ENCODE results near the gene MZT1. TPM values are rescaled to one million over a fixed set of nuclear protein-coding genes. Genes with fewer than 3 reads are reported as not detected.
A peak's percentile ranks its signal among the peaks of the same experiment; 100 is the strongest.

The MZT1 gene
- polyA plus RNA-seq: 13.0 TPM
- long read RNA-seq, donor 1, transcript MZT1-201 (3 exons, 2,299 nt): major isoform, 12 of 12 reads
- long read RNA-seq, donor 1, partial matches to known transcripts: 0 of 12 reads
- long read RNA-seq, donor 1, other reads (novel, unspliced or antisense): 0 of 12 reads
- long read RNA-seq, donor 2, transcript MZT1-201 (3 exons, 2,299 nt): major isoform, 10 of 10 reads
- long read RNA-seq, donor 2, partial matches to known transcripts: 0 of 10 reads
- long read RNA-seq, donor 2, other reads (novel, unspliced or antisense): 0 of 10 reads
- long read RNA-seq, donor 3: 0 reads
- long read RNA-seq, donor 4, partial matches to known transcripts: 0 of 2 reads
- long read RNA-seq, donor 4, other reads (novel, unspliced or antisense): 0 of 2 reads
- long read RNA-seq, donor 5, transcript MZT1-201 (3 exons, 2,299 nt): major isoform, 9 of 9 reads
- long read RNA-seq, donor 5, partial matches to known transcripts: 0 of 9 reads
- long read RNA-seq, donor 5, other reads (novel, unspliced or antisense): 0 of 9 reads
- long read RNA-seq, donor 6, transcript MZT1-201 (3 exons, 2,299 nt): major isoform, 15 of 15 reads
- long read RNA-seq, donor 6, partial matches to known transcripts: 0 of 15 reads
- long read RNA-seq, donor 6, other reads (novel, unspliced or antisense): 0 of 15 reads
- long read RNA-seq, donor 7, transcript MZT1-201 (3 exons, 2,299 nt): major isoform, 8 of 8 reads
- long read RNA-seq, donor 7, partial matches to known transcripts: 0 of 8 reads
- long read RNA-seq, donor 7, other reads (novel, unspliced or antisense): 0 of 8 reads
- long read RNA-seq, donor 8, transcript MZT1-201 (3 exons, 2,299 nt): major isoform, 20 of 20 reads
- long read RNA-seq, donor 8, partial matches to known transcripts: 0 of 20 reads
- long read RNA-seq, donor 8, other reads (novel, unspliced or antisense): 0 of 20 reads
- long read RNA-seq, donor 9, transcript MZT1-201 (3 exons, 2,299 nt): major isoform, 16 of 16 reads
- long read RNA-seq, donor 9, partial matches to known transcripts: 0 of 16 reads
- long read RNA-seq, donor 9, other reads (novel, unspliced or antisense): 0 of 16 reads
- long read RNA-seq, donor 10, transcript MZT1-201 (3 exons, 2,299 nt): major isoform, 11 of 11 reads
- long read RNA-seq, donor 10, partial matches to known transcripts: 0 of 11 reads
- long read RNA-seq, donor 10, other reads (novel, unspliced or antisense): 0 of 11 reads
- long read RNA-seq, donor 11, transcript MZT1-201 (3 exons, 2,299 nt): major isoform, 7 of 7 reads
- long read RNA-seq, donor 11, partial matches to known transcripts: 0 of 7 reads
- long read RNA-seq, donor 11, other reads (novel, unspliced or antisense): 0 of 7 reads

DNA sequence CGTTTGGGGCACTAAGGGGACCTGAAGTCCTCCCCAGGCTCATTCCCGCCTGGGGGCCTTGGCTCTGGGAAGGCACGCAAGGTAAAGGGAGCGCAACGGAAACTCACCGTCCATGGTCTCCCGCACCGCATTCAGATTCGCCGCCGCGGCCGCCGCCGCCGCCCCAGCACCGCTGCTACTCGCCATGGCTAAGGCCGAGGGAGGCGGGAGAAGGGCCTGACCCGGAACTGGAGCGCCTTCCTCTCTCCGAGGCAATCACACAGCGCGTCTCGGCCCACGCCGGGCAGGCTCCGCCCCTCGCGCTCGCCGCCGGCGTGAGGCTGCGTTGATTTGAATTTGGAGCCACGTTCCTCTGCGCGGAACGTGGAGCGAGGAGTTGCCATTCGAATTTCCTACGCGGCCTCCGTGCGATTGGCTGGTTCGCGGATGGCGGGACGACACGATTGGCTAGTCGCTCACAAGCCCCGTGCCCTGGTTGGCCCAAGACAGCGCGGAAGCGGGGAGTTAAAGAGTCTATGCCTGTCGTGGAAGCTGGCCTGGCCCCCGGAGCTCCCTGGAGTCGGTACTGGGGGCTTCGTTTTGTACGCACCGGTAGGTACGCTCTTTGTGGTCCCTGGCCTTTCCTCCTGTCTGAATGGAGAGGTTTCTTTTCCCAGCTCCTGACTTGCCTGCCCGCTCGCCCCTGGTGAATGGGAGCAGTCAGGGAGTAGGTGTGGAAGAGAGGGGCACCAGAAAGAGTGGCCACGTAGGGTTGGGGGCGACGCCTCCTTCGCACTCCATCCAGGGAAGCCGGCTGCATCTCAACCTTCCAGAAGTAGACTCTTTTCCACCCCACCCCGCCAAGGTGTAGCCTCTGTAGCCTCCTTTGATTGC is at the start of gene MZT1, which contains the start of gene BORA:
TSS of gene MZT1 (minus strand) at position 213 of the 873 bp plus-strand sequence. CDS start at position 186, 27 bp downstream.
TSS of gene BORA (plus strand) at position 507 of the 873 bp plus-strand sequence. CDS start 1,018 bp downstream, outside the sequence.
- no CpG with 5 or more reads among the region's 71 CpGs for WGBS (ENCODE audit: insufficient coverage, low lambda C conversion rate)

GRCh38 chr13:72774019-72774418 is 46.6 kb upstream of the MZT1 start:
- Histone ChIP-seq H3K36me3 (ENCODE audit: control insufficient read depth, insufficient read depth, low read length) (peaks cover 70% of the 10 kb centered on the region), H3K9me3 (ENCODE audit: control insufficient read depth, low read depth, low read length) (no peaks in the 10 kb centered on the region), H3K27ac (ENCODE audit: low read length) (no peak overlapping the region), H3K4me1 (ENCODE audit: control insufficient read depth, insufficient read depth, low read length) (no peaks in the 10 kb centered on the region), H3K27me3 (ENCODE audit: control insufficient read depth, insufficient read depth, low read length) (no peaks in the 10 kb centered on the region), H3K4me3 (ENCODE audit: low read length) (no peak overlapping the region)
- no peak for DNase-seq
- WGBS (ENCODE audit: insufficient coverage, low lambda C conversion rate): 89% methylated on average over 1 of the region's 2 CpGs

More for the DNA sequence above, at the start of gene MZT1, which contains the start of gene BORA:
- Histone ChIP-seq H3K36me3 (ENCODE audit: control insufficient read depth, insufficient read depth, low read length) (no peaks in the 10 kb centered on the region), H3K27ac (ENCODE audit: low read length) (peak within 1 kb of the TSS; percentile 49), H3K4me3 (ENCODE audit: low read length) (peak within 1 kb of the TSS; percentile 90), H3K4me1 (ENCODE audit: control insufficient read depth, insufficient read depth, low read length) (no peaks in the 10 kb centered on the region), H3K9me3 (ENCODE audit: control insufficient read depth, low read depth, low read length) (no peaks in the 10 kb centered on the region), H3K27me3 (ENCODE audit: control insufficient read depth, insufficient read depth, low read length) (no peaks in the 10 kb centered on the region)
- DNase-seq: peak; percentile 98 to 99

DNA sequence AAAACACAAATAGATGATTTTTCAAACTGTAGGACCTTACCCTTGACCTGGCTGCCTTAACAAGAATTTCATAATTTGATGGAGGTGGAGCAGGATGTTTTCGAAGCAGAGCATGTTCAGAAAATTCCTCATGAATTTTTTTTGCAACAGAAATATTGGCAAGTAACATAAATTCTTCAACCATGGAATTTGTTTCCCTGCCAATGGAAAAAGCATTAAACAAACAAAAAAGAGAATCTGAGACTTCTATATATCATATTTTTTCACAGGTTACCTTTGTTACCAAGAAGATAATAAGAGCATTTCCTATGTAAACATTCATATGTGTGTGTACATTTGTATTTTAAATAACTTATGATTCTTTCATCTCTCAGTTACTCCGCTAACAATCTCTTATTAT is 36.0 kb upstream of the MZT1 start:
- WGBS (ENCODE audit: insufficient coverage, low lambda C conversion rate): 100% methylated on average over 1 of the region's 2 CpGs
- Histone ChIP-seq H3K9me3 (ENCODE audit: control insufficient read depth, low read depth, low read length) (no peaks in the 10 kb centered on the region), H3K4me3 (ENCODE audit: low read length) (no peak overlapping the region), H3K4me1 (ENCODE audit: control insufficient read depth, insufficient read depth, low read length) (no peaks in the 10 kb centered on the region), H3K27ac (ENCODE audit: low read length) (no peak overlapping the region), H3K36me3 (ENCODE audit: control insufficient read depth, insufficient read depth, low read length) (peaks cover 79% of the 10 kb centered on the region), H3K27me3 (ENCODE audit: control insufficient read depth, insufficient read depth, low read length) (no peaks in the 10 kb centered on the region)
- DNase-seq: no peak

- 73% methylated on average over 2 of the region's 3 CpGs for WGBS (ENCODE audit: insufficient coverage, low lambda C conversion rate)
- Histone ChIP-seq H3K9me3 (ENCODE audit: control insufficient read depth, low read depth, low read length) (no peaks in the 10 kb centered on the region), H3K4me1 (ENCODE audit: control insufficient read depth, insufficient read depth, low read length) (no peaks in the 10 kb centered on the region), H3K4me3 (ENCODE audit: low read length) (no peak overlapping the region), H3K36me3 (ENCODE audit: control insufficient read depth, insufficient read depth, low read length) (peaks cover 77% of the 10 kb centered on the region), H3K27ac (ENCODE audit: low read length) (no peak overlapping the region), H3K27me3 (ENCODE audit: control insufficient read depth, insufficient read depth, low read length) (no peaks in the 10 kb centered on the region)
- no peak for DNase-seq
Observed at GRCh38 chr13:72760189-72760588, 32.8 kb upstream of the MZT1 start.

DNA sequence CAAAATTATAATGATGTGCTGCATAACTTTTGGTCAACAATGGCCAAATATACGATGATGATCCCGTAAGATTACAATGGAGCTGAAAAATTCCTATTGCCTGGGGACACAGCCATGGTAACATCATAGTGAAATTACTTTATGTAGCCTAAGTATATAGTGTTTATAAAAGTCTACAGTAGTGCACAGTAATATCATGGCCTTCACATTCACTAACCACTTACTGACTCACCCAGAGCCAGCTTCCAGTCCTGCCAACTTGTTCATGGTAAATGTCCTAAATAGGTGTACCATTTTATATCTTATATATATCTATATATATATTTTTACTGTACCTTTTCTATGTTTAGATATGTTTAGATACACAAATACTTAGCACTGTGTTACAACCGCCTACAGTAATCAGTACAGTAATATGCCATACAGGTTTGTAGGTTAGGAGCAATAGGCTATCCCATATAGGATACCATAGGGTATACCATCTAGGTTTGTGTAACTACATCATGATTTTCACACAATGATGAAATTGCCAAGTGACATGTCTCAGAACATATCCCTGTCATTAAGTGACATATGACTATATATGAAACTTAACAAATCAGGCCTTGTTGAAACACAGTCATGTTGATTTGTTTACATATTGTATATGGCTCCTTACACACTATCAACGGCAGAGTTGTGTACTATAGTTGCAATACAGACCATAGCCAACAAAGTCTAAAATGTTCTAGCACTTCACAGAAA is 30.5 kb upstream of the MZT1 start:
- no CpG with 5 or more reads among the region's 4 CpGs for WGBS (ENCODE audit: insufficient coverage, low lambda C conversion rate)

GRCh38 chr13:72754111-72754510 is 26.7 kb upstream of the MZT1 start:
- no peaks in the 10 kb centered on the region for H3K9me3 ChIP-seq (ENCODE audit: control insufficient read depth, low read depth, low read length)
- no peak overlapping the region for H3K27ac ChIP-seq (ENCODE audit: low read length)
- DNase-seq: no peak
- no peaks in the 10 kb centered on the region for H3K4me1 ChIP-seq (ENCODE audit: control insufficient read depth, insufficient read depth, low read length)
- no peaks in the 10 kb centered on the region for H3K27me3 ChIP-seq (ENCODE audit: control insufficient read depth, insufficient read depth, low read length)
- H3K36me3 ChIP-seq (ENCODE audit: control insufficient read depth, insufficient read depth, low read length): peaks cover 64% of the 10 kb centered on the region
- H3K4me3 ChIP-seq (ENCODE audit: low read length): no peak overlapping the region
- 100% methylated on average over 1 of the region's 6 CpGs for WGBS (ENCODE audit: insufficient coverage, low lambda C conversion rate)

More for the DNA sequence above, 30.5 kb upstream of the MZT1 start:
- H3K36me3 ChIP-seq (ENCODE audit: control insufficient read depth, insufficient read depth, low read length): peaks cover 75% of the 10 kb centered on the region
- H3K27me3 ChIP-seq (ENCODE audit: control insufficient read depth, insufficient read depth, low read length): no peaks in the 10 kb centered on the region
- H3K27ac ChIP-seq (ENCODE audit: low read length): no peak overlapping the region
- no peak overlapping the region for H3K4me3 ChIP-seq (ENCODE audit: low read length)
- no peak for DNase-seq
- H3K4me1 ChIP-seq (ENCODE audit: control insufficient read depth, insufficient read depth, low read length): no peaks in the 10 kb centered on the region
- H3K9me3 ChIP-seq (ENCODE audit: control insufficient read depth, low read depth, low read length): no peaks in the 10 kb centered on the region

GRCh38 chr13:72751220-72751619 is 23.8 kb upstream of the MZT1 start:
- Histone ChIP-seq H3K27me3 (ENCODE audit: control insufficient read depth, insufficient read depth, low read length) (no peaks in the 10 kb centered on the region), H3K36me3 (ENCODE audit: control insufficient read depth, insufficient read depth, low read length) (peaks cover 55% of the 10 kb centered on the region), H3K4me3 (ENCODE audit: low read length) (no peak overlapping the region), H3K9me3 (ENCODE audit: control insufficient read depth, low read depth, low read length) (no peaks in the 10 kb centered on the region), H3K27ac (ENCODE audit: low read length) (no peak overlapping the region), H3K4me1 (ENCODE audit: control insufficient read depth, insufficient read depth, low read length) (no peaks in the 10 kb centered on the region)
- DNase-seq: no peak

DNA sequence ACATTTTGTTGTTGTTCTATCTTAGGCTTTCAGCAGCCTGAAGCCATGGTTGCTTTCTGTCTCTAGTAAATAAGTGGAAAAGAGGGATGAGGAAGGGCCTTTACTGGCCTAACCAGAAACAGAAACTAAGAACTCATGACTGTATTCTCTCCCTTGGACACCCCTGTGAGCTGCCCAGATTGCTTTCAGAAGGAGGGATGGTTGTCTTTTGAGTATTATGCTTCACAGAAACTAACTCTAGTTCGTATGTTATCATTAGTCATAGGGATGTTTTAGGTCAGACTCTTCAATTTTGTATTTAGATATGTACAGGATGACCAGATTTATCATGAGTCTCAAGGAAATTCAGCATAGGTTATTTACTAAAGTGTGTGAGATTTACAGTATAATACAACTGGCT is 17.8 kb upstream of the MZT1 start:
- Histone ChIP-seq H3K9me3 (ENCODE audit: control insufficient read depth, low read depth, low read length) (no peaks in the 10 kb centered on the region), H3K36me3 (ENCODE audit: control insufficient read depth, insufficient read depth, low read length) (peaks cover 32% of the 10 kb centered on the region), H3K27me3 (ENCODE audit: control insufficient read depth, insufficient read depth, low read length) (no peaks in the 10 kb centered on the region), H3K27ac (ENCODE audit: low read length) (no peak overlapping the region), H3K4me1 (ENCODE audit: control insufficient read depth, insufficient read depth, low read length) (no peaks in the 10 kb centered on the region), H3K4me3 (ENCODE audit: low read length) (no peak overlapping the region)
- WGBS (ENCODE audit: insufficient coverage, low lambda C conversion rate): no CpG with 5 or more reads among the region's 1 CpG
- DNase-seq: no peak

DNA sequence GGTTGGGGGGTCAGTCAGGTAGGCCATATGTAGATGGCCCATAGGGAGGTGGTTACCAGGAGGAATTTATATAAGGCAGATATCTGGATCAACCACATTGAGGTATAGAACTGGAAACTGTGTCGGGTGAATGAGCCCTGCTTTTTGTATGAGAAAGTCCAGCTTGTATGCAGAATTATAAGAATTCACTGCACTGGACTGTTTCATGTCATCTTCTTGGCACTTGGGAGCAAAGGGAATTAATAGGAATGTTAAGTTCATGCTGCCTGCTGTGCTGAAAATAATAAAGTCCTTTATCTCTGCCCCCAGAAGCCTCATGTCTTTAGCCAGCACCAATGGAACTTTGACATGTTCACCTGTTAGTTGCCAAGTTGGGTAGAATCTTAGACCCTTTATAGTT is 12.6 kb upstream of the MZT1 start:
- no peak for DNase-seq
- Histone ChIP-seq H3K27me3 (ENCODE audit: control insufficient read depth, insufficient read depth, low read length) (no peaks in the 10 kb centered on the region), H3K9me3 (ENCODE audit: control insufficient read depth, low read depth, low read length) (no peaks in the 10 kb centered on the region), H3K27ac (ENCODE audit: low read length) (no peak overlapping the region), H3K4me3 (ENCODE audit: low read length) (no peak overlapping the region), H3K36me3 (ENCODE audit: control insufficient read depth, insufficient read depth, low read length) (peaks cover 12% of the 10 kb centered on the region), H3K4me1 (ENCODE audit: control insufficient read depth, insufficient read depth, low read length) (no peaks in the 10 kb centered on the region)
- WGBS (ENCODE audit: insufficient coverage, low lambda C conversion rate): no CpG with 5 or more reads among the region's 1 CpG
